Liver (tissue), 3 donors: ENCODE results near the gene CABYR.

Source experiments
- ATF3 ChIP-seq: IDR thresholded peaks from 2 replicates; pipeline ENCODE4 v1.6.1; 2016; ENCODE audit warnings: antibody characterized with exemption
- CTCF ChIP-seq: fragments of 150-350 bp; IDR thresholded peaks from 2 replicates; pipeline ENCODE4 v1.5.1; 2017; ENCODE audit warnings: improper control_type of control experiment, low read depth, low read length; ENCODE audit not compliant: missing input control
- EGR1 ChIP-seq, 2 donors: IDR thresholded peaks; 2 replicates each; pipeline ENCODE4 v1.6.1; 2016 to 2018; ENCODE audit warnings: antibody characterized with exemption in 2 of 2, low read depth in 2 of 2
- FOXA1 ChIP-seq: IDR thresholded peaks from 2 replicates; pipeline ENCODE4 v1.6.1; 2016; ENCODE audit warnings: antibody characterized with exemption
- GABPA ChIP-seq, 2 donors: IDR thresholded peaks in 1 of 2; conservative IDR thresholded peaks in 1 of 2; 2 replicates each; pipeline ENCODE4 v1.6.1; 2016; ENCODE audit warnings: antibody characterized with exemption in 2 of 2, mild to moderate bottlenecking in 1 of 2, moderate library complexity in 1 of 2
- HNF4G ChIP-seq: IDR thresholded peaks from 2 replicates; pipeline ENCODE4 v1.6.1; 2016; ENCODE audit warnings: antibody characterized with exemption
- JUND ChIP-seq, 2 donors: IDR thresholded peaks; 2 replicates each; pipeline ENCODE4 v1.6.1; 2016; ENCODE audit warnings: antibody characterized with exemption in 2 of 2
- MAX ChIP-seq: IDR thresholded peaks from 2 replicates; pipeline ENCODE4 v1.6.1; 2016; ENCODE audit warnings: antibody characterized with exemption
- RAD21 ChIP-seq, 2 donors: IDR thresholded peaks; 2 replicates each; pipeline ENCODE4 v1.6.1; 2016; ENCODE audit warnings: antibody characterized with exemption in 2 of 2, mild to moderate bottlenecking in 2 of 2
- REST ChIP-seq: IDR thresholded peaks from 2 replicates; pipeline ENCODE4 v1.6.1; 2016; ENCODE audit warnings: antibody characterized with exemption, mild to moderate bottlenecking
- SP1 ChIP-seq: IDR thresholded peaks from 2 replicates; pipeline ENCODE4 v1.6.1; 2018; ENCODE audit warnings: antibody characterized with exemption, mild to moderate bottlenecking
- TAF1 ChIP-seq: conservative IDR thresholded peaks from 2 replicates; pipeline ENCODE4 v1.6.1; 2016; ENCODE audit warnings: antibody characterized with exemption, mild to moderate bottlenecking
- YY1 ChIP-seq: IDR thresholded peaks from 2 replicates; pipeline ENCODE4 v1.6.1; 2016; ENCODE audit warnings: antibody characterized with exemption, mild to moderate bottlenecking
- ZBTB33 ChIP-seq: IDR thresholded peaks from 2 replicates; pipeline ENCODE4 v1.6.1; 2016; ENCODE audit warnings: antibody characterized with exemption
- donor health status: healthy.
- donor health status: healthy.

- TF ChIP-seq GABPA (IDR thresholded peaks at IDR 0.05 in 1 of 2, conservative IDR thresholded peaks at IDR 0.05 in 1 of 2) = no peak
- peak; percentile 67 for TF ChIP-seq SP1
- TF ChIP-seq CTCF = no peak
- peak; percentile 59 for TF ChIP-seq REST
- peak; percentile 26 to 33 for TF ChIP-seq RAD21 (IDR thresholded peaks at IDR 0.05)
- no peak for TF ChIP-seq ATF3
- TF ChIP-seq YY1 = peak; percentile 77
- TF ChIP-seq EGR1 (IDR thresholded peaks at IDR 0.05; ENCODE audit: low read depth in 2 of 2) = peak in 1 of 2 donors; percentile 19
- TF ChIP-seq TAF1 = peak; percentile 51
- TF ChIP-seq HNF4G = no peak
- TF ChIP-seq JUND (IDR thresholded peaks at IDR 0.05) = peak; percentile 22 to 52
- TF ChIP-seq FOXA1 = peak; percentile 55
- peak; percentile 42 for TF ChIP-seq ZBTB33
- TF ChIP-seq MAX = no peak
Observed at GRCh38 chr18:24114924-24115549, 23.8 kb upstream of the CABYR start.
